OCI-LY3 (cell line): ENCODE data around the gene KL.

ENCODE experiments used
- CTCF ChIP-seq: fragments of 200-600, 300-600 bp; sonication (generic); IDR thresholded peaks from 2 replicates; pipeline ENCODE4 v1.5.1; 2014; ENCODE audit warnings: antibody characterized with exemption, low read length, low read depth
- EZH2phosphoT487 ChIP-seq: fragments of 200-600 bp; shearing (Covaris generic); IDR thresholded peaks from 2 replicates; pipeline ENCODE4 v1.6.1; 2018; ENCODE audit warnings: antibody characterized with exemption, mixed run types, low read depth

DNA sequence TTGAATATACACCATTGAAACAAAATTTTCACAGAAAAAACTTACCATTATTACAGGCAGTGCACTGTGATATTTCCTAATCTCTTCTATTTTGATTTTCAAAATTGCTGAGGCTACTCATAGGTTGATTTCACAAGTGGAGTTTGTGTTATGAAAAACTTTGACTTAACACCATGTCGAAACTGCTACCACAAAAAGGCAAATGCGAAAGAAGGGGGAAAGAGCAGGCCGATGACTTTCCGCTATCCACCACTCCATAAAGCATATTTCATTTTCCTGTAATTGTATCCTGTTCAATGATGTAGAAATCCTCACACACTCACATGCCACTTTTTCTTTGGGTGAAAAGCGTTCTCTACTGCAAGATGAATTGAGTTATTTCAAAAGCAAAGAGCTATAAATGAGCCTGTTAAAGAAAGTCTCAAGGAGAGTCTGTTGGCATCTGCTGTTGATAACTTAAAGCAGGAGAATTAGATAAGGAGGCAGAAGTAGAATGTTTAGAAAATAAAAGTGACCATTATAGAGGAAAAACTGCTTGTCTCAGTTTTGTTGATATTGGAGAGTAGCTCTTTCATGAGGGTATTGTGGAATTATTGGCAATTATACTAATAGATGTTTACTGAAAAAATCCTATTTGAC lies 18.8 kb downstream of the KL start:
- TF ChIP-seq EZH2phosphoT487 (no peak), CTCF (no peak)
